T-cell (primary cell): ENCODE results near the gene REXO2. TPM values are rescaled to one million over a fixed set of nuclear protein-coding genes. Genes with fewer than 3 reads are reported as not detected.
A peak's percentile ranks its signal among the peaks of the same experiment; 100 is the strongest.

Experiments used
- ATAC-seq, 4 experiments: fragments of 200-7000 bp in 3 of 4; fragments of 150-1000 bp in 1 of 4; cut with Tn5 transposase; replicated peaks in 1 of 4; 1 replicate in 3 of 4; 2 replicates in 1 of 4; pipeline ENCODE4 v1.10.0; 2021; ENCODE audit warnings: moderate library complexity in 3 of 4, mild to moderate bottlenecking in 2 of 4, moderate number of reproducible peaks in 1 of 4
- CTCF ChIA-PET, 2 donors: fragments of 300-600 bp; sonication (Branson Sonifier 250); formaldehyde crosslinking; loops; one replicate each; lab custom pipeline; 2022; ENCODE audit warnings: antibody characterized with exemption in 2 of 2; lab: Charles Lee
- POLR2A ChIA-PET, 2 donors: fragments of 300-600 bp; sonication (Branson Sonifier 250); formaldehyde crosslinking; loops; one replicate each; lab custom pipeline; 2022; ENCODE audit warnings: antibody characterized with exemption in 2 of 2; lab: Charles Lee
- DNase-seq, 35 experiments: peaks; one replicate each; pipeline versions ENCODE4 v3.0.0 to v3.0.0-alpha.2; 2013 to 2023
- H3K27ac ChIP-seq: one replicate; pipeline ENCODE4 v1.5.1; 2013; ENCODE audit warnings: low read length
- H3K27me3 ChIP-seq, 2 experiments: replicated peaks in 1 of 2; 1 replicate in 1 of 2; 2 replicates in 1 of 2; pipeline versions ENCODE4 v1.6.1 to v1.7.0; 2013; ENCODE audit warnings: low read length in 1 of 2, mixed read lengths in 1 of 2; ENCODE audit not compliant: control insufficient read depth in 2 of 2, insufficient read depth in 2 of 2; ENCODE audit errors: extremely low read depth in 1 of 2
- H3K36me3 ChIP-seq, 2 donors: 1 replicate in 1 of 2; 2 replicates in 1 of 2; pipeline versions ENCODE4 v1.6.1 to v1.7.0; 2013; ENCODE audit warnings: low read length in 1 of 2; ENCODE audit not compliant: control insufficient read depth in 2 of 2, insufficient read depth in 1 of 2; ENCODE audit errors: extremely low read depth in 1 of 2
- H3K4me1 ChIP-seq, 2 experiments: 1 replicate in 1 of 2; 2 replicates in 1 of 2; pipeline versions ENCODE4 v1.6.1 to v1.7.0; 2013; ENCODE audit warnings: low read length in 2 of 2, mixed read lengths in 1 of 2; ENCODE audit not compliant: insufficient read depth in 2 of 2, control insufficient read depth in 1 of 2; ENCODE audit errors: extremely low read depth in 1 of 2
- H3K4me3 ChIP-seq, 2 donors: 1 replicate in 1 of 2; 2 replicates in 1 of 2; pipeline versions ENCODE4 v1.5.1 to v1.7.0; 2013; ENCODE audit warnings: mild to moderate bottlenecking in 2 of 2, low read length in 1 of 2, moderate library complexity in 1 of 2; ENCODE audit not compliant: control insufficient read depth in 1 of 2; ENCODE audit errors: extremely low read depth in 1 of 2
- H3K9me3 ChIP-seq: 2 replicates; pipeline ENCODE4 v1.7.0; 2013
- H3K27ac Mint-ChIP-seq, 2 donors: one replicate each; pipeline ENCODE4 v1.8.0; 2020 to 2021; ENCODE audit warnings: mild to moderate bottlenecking in 2 of 2, mixed read lengths in 2 of 2
- H3K27me3 Mint-ChIP-seq, 2 donors: one replicate each; pipeline ENCODE4 v1.8.0; 2021 to 2022; ENCODE audit warnings: mixed read lengths in 2 of 2
- H3K36me3 Mint-ChIP-seq: one replicate; pipeline ENCODE4 v1.8.0; 2021; ENCODE audit warnings: mixed read lengths
- H3K4me1 Mint-ChIP-seq, 3 donors: one replicate each; pipeline ENCODE4 v1.8.0; 2020 to 2022; ENCODE audit warnings: mixed read lengths in 3 of 3, mild to moderate bottlenecking in 1 of 3
- H3K4me3 Mint-ChIP-seq, 3 donors: one replicate each; pipeline ENCODE4 v1.8.0; 2020 to 2022; ENCODE audit warnings: mild to moderate bottlenecking in 3 of 3, mixed read lengths in 3 of 3, moderate library complexity in 3 of 3
- H3K9me3 Mint-ChIP-seq, 3 donors: one replicate each; pipeline ENCODE4 v1.8.0; 2020 to 2022; ENCODE audit warnings: mixed read lengths in 3 of 3
- WGBS: methylation state at CpG from one replicate; pipeline ENCODE4 v1.1.5; 2013; ENCODE audit warnings: missing lambda C conversion rate; ENCODE audit not compliant: insufficient coverage; 5-methylcytosine and 5-hydroxymethylcytosine counted together
- total RNA-seq, 35 experiments: library from RNA in 6 of 35; stranded (reverse) in 6 of 35; fragments of 120-200 nt in 1 of 35; gene quantifications; one replicate each; pipeline versions ENCODE4 v1.2.1 to v1.2.4 and lab custom pipeline; 2013 to 2026

REXO2 gene
- total RNA-seq, 5 donors from 2014 or later (not counting 1 experiment from before 2014, with no cell fraction given): 30.1 to 73.9 (median 63.6) TPM

GRCh38 chr11:114438303-114438702 lies 964 bp upstream of the REXO2 start:
- Mint-ChIP-seq H3K9me3 (no peaks in the 10 kb centered on the region), H3K27ac (peak overlapping the region in 1 of 2 donors; percentile 28), H3K27me3 (no peaks in the 10 kb centered on the region), H3K36me3 (peaks cover 16% of the 10 kb centered on the region), H3K4me3 (peak overlapping the region in 2 of 3 donors; percentile 93 to 98), H3K4me1 (peaks cover 34 to 36% (median 34%) of the 10 kb centered on the region in 3 donors)
- no peak for DNase-seq
- no peak for ATAC-seq
- Histone ChIP-seq H3K27ac (no peak overlapping the region), H3K36me3 (peaks cover 0 to 3% of the 10 kb centered on the region in 2 donors), H3K9me3 (no peaks in the 10 kb centered on the region), H3K4me1 (peaks cover 10 to 13% of the 10 kb centered on the region in 2 experiments), H3K27me3 (no peaks in the 10 kb centered on the region), H3K4me3 (no peak overlapping the region)
- WGBS: 100% methylated on average over 1 of the region's 6 CpGs
- CTCF ChIA-PET: interaction anchor here in 1 of 2 donors (0.7 to 1.4 kb wide), 3 partner anchors 38 to 535 kb away, joined by 3 to 7 read pairs (median 3); partner anchors contain the start of genes C11orf71 and RBM7
- POLR2A ChIA-PET: interaction anchor here (0.5 to 1.3 kb wide), 2 partner anchors 38 to 1040 kb away, joined by 5 to 9 read pairs; partner anchors contain the start of genes C11orf71 (in 1 of the 2) and RBM7 (in 1 of the 2)

GRCh38 chr11:114440121-114440860 lies 1.0 kb downstream of the REXO2 start:
- ATAC-seq: no peak
- Histone ChIP-seq H3K4me3 (peak overlapping the region; percentile 93 to 94), H3K4me1 (peaks cover 10 to 13% of the 10 kb centered on the region in 2 experiments), H3K27me3 (no peaks in the 10 kb centered on the region), H3K27ac (no peak overlapping the region), H3K36me3 (peaks cover 0 to 11% of the 10 kb centered on the region in 2 donors), H3K9me3 (no peaks in the 10 kb centered on the region)
- Mint-ChIP-seq H3K36me3 (peaks cover 30% of the 10 kb centered on the region), H3K4me1 (peaks cover 34 to 39% (median 36%) of the 10 kb centered on the region in 3 donors), H3K27me3 (no peaks in the 10 kb centered on the region), H3K27ac (peak overlapping the region; percentile 67 to 89), H3K4me3 (peak overlapping the region; percentile 93 to 98 (median 97)), H3K9me3 (no peaks in the 10 kb centered on the region)
- CTCF ChIA-PET: no interaction called here
- WGBS: 87% methylated on average over 5 of the region's 10 CpGs
- peak in 1 of 35 experiments; percentile 1 for DNase-seq
- POLR2A ChIA-PET: no interaction called here

- Histone ChIP-seq H3K4me3 (no peak overlapping the region), H3K27ac (no peak overlapping the region), H3K36me3 (peaks cover 0 to 11% of the 10 kb centered on the region in 2 donors), H3K27me3 (no peaks in the 10 kb centered on the region), H3K9me3 (no peaks in the 10 kb centered on the region), H3K4me1 (peaks cover 10 to 13% of the 10 kb centered on the region in 2 experiments)
- no CpG with 5 or more reads among the region's 7 CpGs for WGBS
- POLR2A ChIA-PET: no interaction called here
- H3K27ac Mint-ChIP-seq: no peak overlapping the region
- no peaks in the 10 kb centered on the region for H3K27me3 Mint-ChIP-seq
- peaks cover 32% of the 10 kb centered on the region for H3K36me3 Mint-ChIP-seq
- peak overlapping the region; percentile 31 to 47 (median 36) for H3K4me3 Mint-ChIP-seq
- CTCF ChIA-PET: no interaction called here
- no peaks in the 10 kb centered on the region for H3K9me3 Mint-ChIP-seq
- DNase-seq (no peak), ATAC-seq (no peak)
- peaks cover 36 to 39% (median 36%) of the 10 kb centered on the region in 3 donors for H3K4me1 Mint-ChIP-seq
Measured at GRCh38 chr11:114440971-114441763, 1.9 kb downstream of the REXO2 start.

GRCh38 chr11:114441921-114442320 lies 2.7 kb downstream of the REXO2 start:
- peaks cover 10 to 13% of the 10 kb centered on the region in 2 experiments for H3K4me1 ChIP-seq
- H3K9me3 Mint-ChIP-seq: peaks cover 0 to 5% (median 0%) of the 10 kb centered on the region in 3 donors
- peaks cover 0 to 14% of the 10 kb centered on the region in 2 donors for H3K36me3 ChIP-seq
- POLR2A ChIA-PET: interaction anchor here in 1 of 2 donors (0.5 to 0.6 kb wide), 2 partner anchors 57 to 251 kb away, joined by 3 read pairs; no protein-coding TSS in a partner anchor
- H3K36me3 Mint-ChIP-seq: peaks cover 37% of the 10 kb centered on the region
- no peak overlapping the region for H3K4me3 ChIP-seq
- peak overlapping the region in 1 of 3 donors; percentile 0 for H3K4me3 Mint-ChIP-seq
- peaks cover 39 to 41% (median 41%) of the 10 kb centered on the region in 3 donors for H3K4me1 Mint-ChIP-seq
- no peak for ATAC-seq
- WGBS: 100% methylated on average over 1 of the region's 2 CpGs
- no peak overlapping the region for H3K27ac ChIP-seq
- no peaks in the 10 kb centered on the region for H3K27me3 Mint-ChIP-seq
- CTCF ChIA-PET: interaction anchor here in 1 of 2 donors (0.6 kb wide), 1 partner anchor 11 kb away, joined by 4 read pairs; no protein-coding TSS in a partner anchor
- H3K9me3 ChIP-seq: no peaks in the 10 kb centered on the region
- H3K27ac Mint-ChIP-seq: no peak overlapping the region
- H3K27me3 ChIP-seq: no peaks in the 10 kb centered on the region
- no peak for DNase-seq

- Histone ChIP-seq H3K4me1 (peaks cover 10 to 13% of the 10 kb centered on the region in 2 experiments), H3K36me3 (peaks cover 0 to 16% of the 10 kb centered on the region in 2 donors), H3K27ac (no peak overlapping the region), H3K27me3 (no peaks in the 10 kb centered on the region), H3K9me3 (no peaks in the 10 kb centered on the region), H3K4me3 (no peak overlapping the region)
- peaks cover 42% of the 10 kb centered on the region for H3K36me3 Mint-ChIP-seq
- peaks cover 0 to 5% (median 0%) of the 10 kb centered on the region in 3 donors for H3K9me3 Mint-ChIP-seq
- POLR2A ChIA-PET: interaction anchor here (0.5 to 0.6 kb wide), 3 partner anchors 58 to 284 kb away, joined by 3 read pairs; no protein-coding TSS in a partner anchor
- ATAC-seq: no peak
- H3K27me3 Mint-ChIP-seq: no peaks in the 10 kb centered on the region
- WGBS: no CpG with 5 or more reads among the region's 1 CpG
- DNase-seq: no peak
- CTCF ChIA-PET: interaction anchor here in 1 of 2 donors (0.6 kb wide), 1 partner anchor 11 kb away, joined by 4 read pairs; no protein-coding TSS in a partner anchor
- peaks cover 39 to 47% (median 41%) of the 10 kb centered on the region in 3 donors for H3K4me1 Mint-ChIP-seq
- no peak overlapping the region for H3K27ac Mint-ChIP-seq
- H3K4me3 Mint-ChIP-seq: no peak overlapping the region
Measured at GRCh38 chr11:114442536-114442935, 3.3 kb downstream of the REXO2 start.

GRCh38 chr11:114447444-114447843 lies 8.2 kb downstream of the REXO2 start:
- Mint-ChIP-seq H3K27ac (no peak overlapping the region), H3K4me1 (peaks cover 6 to 20% (median 7%) of the 10 kb centered on the region in 3 donors), H3K4me3 (no peak overlapping the region), H3K9me3 (peaks cover 0 to 5% (median 0%) of the 10 kb centered on the region in 3 donors), H3K27me3 (no peaks in the 10 kb centered on the region), H3K36me3 (peaks cover 56% of the 10 kb centered on the region)
- ATAC-seq (no peak), DNase-seq (no peak)
- Histone ChIP-seq H3K36me3 (peaks cover 0 to 36% of the 10 kb centered on the region in 2 donors), H3K4me3 (no peak overlapping the region), H3K27ac (no peak overlapping the region), H3K9me3 (no peaks in the 10 kb centered on the region), H3K27me3 (no peaks in the 10 kb centered on the region), H3K4me1 (no peaks in the 10 kb centered on the region)
- CTCF ChIA-PET: no interaction called here
- WGBS: 80% methylated on average over 1 of the region's 2 CpGs
- POLR2A ChIA-PET: no interaction called here
